Activated naive CD8-positive, alpha-beta T cell treated with anti-CD3 and anti-CD28 coated beads, Interleukin-2, amount 50 U/mL, for 16 hours (primary cell): Measurements from ENCODE around the gene MPPED1.

ENCODE experiments used
- DNase-seq: peaks from one replicate; pipeline ENCODE4 v3.0.0-alpha.2; 2020; ENCODE audit warnings: low read depth, low spot score

MPPED1 gene

GRCh38 chr22:43428521-43428920 lies 16.7 kb downstream of the MPPED1 start:
- DNase-seq = no peak

- no peak for DNase-seq
These were observed 17.6 kb downstream of the MPPED1 start for GRCh38 chr22:43429426-43429825.

GRCh38 chr22:43431808-43432554 lies 20.2 kb downstream of the MPPED1 start:
- DNase-seq = no peak

- no peak for DNase-seq
These were observed 21.1 kb downstream of the MPPED1 start for GRCh38 chr22:43432883-43433415.

GRCh38 chr22:43433451-43434274 lies 21.8 kb downstream of the MPPED1 start:
- no peak for DNase-seq

- DNase-seq = no peak
These were observed 22.6 kb downstream of the MPPED1 start for GRCh38 chr22:43434275-43434927.

- DNase-seq = no peak
These were observed 23.1 kb downstream of the MPPED1 start for GRCh38 chr22:43434928-43435311.

GRCh38 chr22:43435851-43436811 lies 24.3 kb downstream of the MPPED1 start:
- DNase-seq = no peak

GRCh38 chr22:43436868-43437267 lies 25.1 kb downstream of the MPPED1 start:
- DNase-seq = no peak

- DNase-seq = no peak
These were observed 26.2 kb downstream of the MPPED1 start for GRCh38 chr22:43437871-43438475.

GRCh38 chr22:43438666-43439347 lies 27.0 kb downstream of the MPPED1 start:
- no peak for DNase-seq

- DNase-seq = no peak
These were observed 27.7 kb downstream of the MPPED1 start for GRCh38 chr22:43439368-43440103.

- no peak for DNase-seq
These were observed 28.2 kb downstream of the MPPED1 start for GRCh38 chr22:43440104-43440387.

- DNase-seq = no peak
These were observed 28.7 kb downstream of the MPPED1 start for GRCh38 chr22:43440556-43440955.

GRCh38 chr22:43441216-43441615 lies 29.4 kb downstream of the MPPED1 start:
- DNase-seq = no peak

- no peak for DNase-seq
These were observed 29.9 kb downstream of the MPPED1 start for GRCh38 chr22:43441751-43442150.

GRCh38 chr22:43442386-43443151 lies 30.8 kb downstream of the MPPED1 start:
- no peak for DNase-seq

- DNase-seq = no peak
These were observed 31.3 kb downstream of the MPPED1 start for GRCh38 chr22:43443152-43443471.
